ENCODE results near the gene PPP1CA.

- TF ChIP-seq POLR2A (IDR thresholded peaks at IDR 0.05): no peak
- TF ChIP-seq CTCF (IDR thresholded peaks at IDR 0.05): peak in 2 of 4 experiments; percentile 46 to 53
Measured at GRCh38 chr11:67371189-67371910, 30.3 kb downstream of the PPP1CA start.
